ENCODE measurements around the gene ANKRD50. TPM values are rescaled to one million over a fixed set of nuclear protein-coding genes. Genes with fewer than 3 reads are reported as not detected.

Gene ANKRD50
- total and polyA plus RNA-seq, 4 donors, result 4.5 to 27.4 (median 18.2) TPM

DNA sequence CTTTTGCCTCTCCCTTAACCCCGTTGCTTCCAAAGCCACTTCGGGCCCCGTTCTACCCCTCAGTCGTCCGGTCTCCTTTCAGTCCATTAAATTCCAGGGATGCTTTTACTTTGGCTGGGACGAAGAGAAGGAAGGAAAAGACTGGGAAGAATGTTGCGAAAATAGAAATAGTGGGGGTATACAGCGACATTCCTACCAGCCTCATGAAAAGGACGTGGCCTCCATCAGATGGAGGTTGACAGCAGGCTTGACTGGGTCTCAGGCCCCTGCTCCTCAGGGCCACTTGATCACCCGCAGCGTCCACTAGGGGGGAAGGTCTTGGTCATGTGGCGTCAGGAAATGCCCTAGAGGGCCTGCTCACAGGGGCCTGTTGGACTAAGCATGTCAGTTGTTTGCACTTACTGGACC is 657 bp upstream of the ANKRD50 start:
- peaks cover 4 to 10% of the 10 kb centered on the region in 2 donors for H3K4me1 ChIP-seq (ENCODE audit: control insufficient read depth in 1 of 2, insufficient read depth in 2 of 2, low read length in 2 of 2)
- H3K27ac ChIP-seq (ENCODE audit: low read depth in 1 of 2, low read length in 2 of 2), result peak overlapping the region; percentile 95 to 100
- no peaks in the 10 kb centered on the region for H3K9me3 ChIP-seq (ENCODE audit: control insufficient read depth, low read length)
- WGBS, 2 donors, result 0 to 1% methylated on average over 12 of the region's 12 CpGs
- peak overlapping the region; percentile 55 to 79 for H3K4me3 ChIP-seq (ENCODE audit: low read length in 2 of 2)
- DNase-seq (peak; percentile 83 to 87), ATAC-seq (ENCODE audit: low FRiP score) (peak; percentile 78)
- H3K36me3 ChIP-seq (ENCODE audit: control insufficient read depth in 1 of 2, insufficient read depth in 2 of 2, low read length in 1 of 2), result no peaks in the 10 kb centered on the region
- intact Hi-C loops (cut with DNase I), result loop anchor here (10.0 kb wide), 3 partner anchors 152 to 232 kb away; no protein-coding TSS in a partner anchor
- no peaks in the 10 kb centered on the region for H3K27me3 ChIP-seq (ENCODE audit: control insufficient read depth in 1 of 2, insufficient read depth in 2 of 2, low read length in 1 of 2)

DNA sequence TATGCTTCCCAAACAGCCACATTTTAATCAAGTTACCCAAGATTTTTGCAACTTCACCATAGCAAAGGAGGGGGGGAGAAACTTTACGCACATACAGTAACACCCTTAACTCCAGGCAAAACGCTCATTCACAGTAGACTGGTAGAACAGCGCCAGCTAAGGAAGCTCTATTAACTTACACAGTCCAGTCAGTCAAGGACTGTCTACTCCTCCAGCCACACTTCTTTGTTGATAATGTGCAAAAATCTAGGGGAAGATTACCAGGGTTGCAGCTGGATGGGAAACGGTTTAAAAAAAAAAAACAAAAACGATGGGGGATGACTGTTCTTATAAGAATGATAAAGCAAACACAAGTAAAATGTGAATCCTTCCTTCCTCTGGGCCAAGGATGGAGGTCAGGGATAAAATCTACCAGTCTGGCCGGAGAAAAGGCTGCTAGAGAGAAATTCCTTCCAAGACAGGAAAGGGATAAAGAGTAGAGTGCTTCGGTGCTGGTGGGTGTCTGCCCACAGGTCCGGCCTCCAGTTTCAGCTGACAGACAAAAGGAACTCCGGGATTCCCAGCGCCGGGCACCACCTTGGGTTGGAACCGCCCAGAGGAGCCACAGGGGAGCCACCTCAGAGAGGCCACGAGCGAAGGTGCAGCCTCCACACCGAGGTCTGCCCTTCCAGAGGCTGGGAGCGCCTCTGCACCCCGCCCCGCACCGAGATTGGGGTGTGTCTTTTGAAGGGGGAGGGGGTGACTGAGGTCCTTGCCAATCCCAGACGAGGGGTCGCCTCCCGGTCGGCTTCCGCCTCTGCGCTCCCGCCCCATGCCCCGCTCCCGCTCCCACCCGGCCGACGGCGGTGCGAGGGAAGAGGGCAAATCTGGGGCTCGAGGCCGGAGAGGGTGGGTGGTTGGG is 811 bp downstream of the ANKRD50 start:
- Histone ChIP-seq H3K27ac (ENCODE audit: low read depth in 1 of 2, low read length in 2 of 2) (peak overlapping the region; percentile 62 to 72), H3K9me3 (ENCODE audit: control insufficient read depth, low read length) (no peaks in the 10 kb centered on the region), H3K4me3 (ENCODE audit: low read length in 2 of 2) (peak overlapping the region; percentile 55 to 79), H3K27me3 (ENCODE audit: control insufficient read depth in 1 of 2, insufficient read depth in 2 of 2, low read length in 1 of 2) (no peaks in the 10 kb centered on the region), H3K4me1 (ENCODE audit: control insufficient read depth in 1 of 2, insufficient read depth in 2 of 2, low read length in 2 of 2) (peaks cover 4 to 10% of the 10 kb centered on the region in 2 donors), H3K36me3 (ENCODE audit: control insufficient read depth in 1 of 2, insufficient read depth in 2 of 2, low read length in 1 of 2) (no peaks in the 10 kb centered on the region)
- ATAC-seq (ENCODE audit: low FRiP score), result peak; percentile 66
- DNase-seq, result peak in 1 of 2 donors; percentile 82
- intact Hi-C loops (cut with DNase I), result loop anchor here (10.0 kb wide), 3 partner anchors 153 to 233 kb away; no protein-coding TSS in a partner anchor
- WGBS, 2 donors, result 0% methylated on average over 25 to 35 of the region's 35 CpGs

- peak overlapping the region; percentile 55 to 79 for H3K4me3 ChIP-seq (ENCODE audit: low read length in 2 of 2)
- intact Hi-C loops (cut with DNase I), result loop anchor here (10.0 kb wide), 3 partner anchors 154 to 234 kb away; no protein-coding TSS in a partner anchor
- H3K36me3 ChIP-seq (ENCODE audit: control insufficient read depth in 1 of 2, insufficient read depth in 2 of 2, low read length in 1 of 2), result no peaks in the 10 kb centered on the region
- DNase-seq (peak in 1 of 2 donors; percentile 40), ATAC-seq (ENCODE audit: low FRiP score) (no peak)
- no peaks in the 10 kb centered on the region for H3K27me3 ChIP-seq (ENCODE audit: control insufficient read depth in 1 of 2, insufficient read depth in 2 of 2, low read length in 1 of 2)
- no peak overlapping the region for H3K27ac ChIP-seq (ENCODE audit: low read depth in 1 of 2, low read length in 2 of 2)
- H3K9me3 ChIP-seq (ENCODE audit: control insufficient read depth, low read length), result no peaks in the 10 kb centered on the region
- peaks cover 4 to 10% of the 10 kb centered on the region in 2 donors for H3K4me1 ChIP-seq (ENCODE audit: control insufficient read depth in 1 of 2, insufficient read depth in 2 of 2, low read length in 2 of 2)
- 5 to 6% methylated on average over 5 of the region's 5 CpGs for WGBS, 2 donors
Observed at GRCh38 chr4:124710911-124711310, 1.6 kb downstream of the ANKRD50 start.

DNA sequence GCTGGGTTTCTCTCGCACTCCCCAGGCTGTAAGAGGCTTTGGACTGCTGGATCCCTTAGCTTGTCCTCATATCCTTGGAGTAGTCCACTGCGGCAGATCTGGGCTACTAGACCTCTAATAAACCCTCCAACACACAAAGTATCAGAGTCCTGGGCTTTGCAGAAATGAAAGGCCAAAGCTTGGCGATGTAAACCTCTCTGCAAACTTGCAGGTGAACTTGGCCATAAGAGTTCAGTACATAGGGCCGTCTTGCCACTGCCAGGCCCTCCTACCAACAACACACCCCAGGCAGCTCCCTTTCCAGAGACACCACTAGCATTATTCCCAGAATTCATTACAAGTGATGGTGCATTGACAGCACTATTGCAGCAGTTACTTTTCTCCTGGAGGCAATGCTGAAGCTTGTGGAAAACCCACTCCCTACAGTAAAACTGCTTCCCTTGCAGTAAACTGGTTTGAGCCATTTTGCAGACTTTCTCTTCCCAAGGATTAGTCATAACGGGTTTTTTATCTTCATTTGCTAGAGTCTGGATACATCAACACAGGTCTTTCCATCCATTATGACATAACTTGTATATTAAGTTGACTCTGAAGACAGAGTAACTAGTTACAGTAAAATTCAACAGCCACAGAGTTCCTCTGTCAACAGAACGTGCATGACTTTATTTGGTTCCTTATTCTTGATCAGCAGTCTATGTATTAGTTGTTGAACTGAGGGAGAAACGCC is 2.4 kb downstream of the ANKRD50 start:
- DNase-seq, result peak in 1 of 2 donors; percentile 35
- Histone ChIP-seq H3K4me1 (ENCODE audit: control insufficient read depth in 1 of 2, insufficient read depth in 2 of 2, low read length in 2 of 2) (peaks cover 4 to 10% of the 10 kb centered on the region in 2 donors), H3K27me3 (ENCODE audit: control insufficient read depth in 1 of 2, insufficient read depth in 2 of 2, low read length in 1 of 2) (no peaks in the 10 kb centered on the region), H3K36me3 (ENCODE audit: control insufficient read depth in 1 of 2, insufficient read depth in 2 of 2, low read length in 1 of 2) (no peaks in the 10 kb centered on the region), H3K4me3 (ENCODE audit: low read length in 2 of 2) (peak overlapping the region; percentile 55 to 79), H3K9me3 (ENCODE audit: control insufficient read depth, low read length) (no peaks in the 10 kb centered on the region), H3K27ac (ENCODE audit: low read depth in 1 of 2, low read length in 2 of 2) (no peak overlapping the region)
- ATAC-seq (ENCODE audit: low FRiP score), result no peak
- 19 to 25% methylated on average over 7 of the region's 7 CpGs for WGBS, 2 donors
- intact Hi-C loops (cut with DNase I), result loop anchor here (10.0 kb wide), 3 partner anchors 155 to 235 kb away; no protein-coding TSS in a partner anchor

DNA sequence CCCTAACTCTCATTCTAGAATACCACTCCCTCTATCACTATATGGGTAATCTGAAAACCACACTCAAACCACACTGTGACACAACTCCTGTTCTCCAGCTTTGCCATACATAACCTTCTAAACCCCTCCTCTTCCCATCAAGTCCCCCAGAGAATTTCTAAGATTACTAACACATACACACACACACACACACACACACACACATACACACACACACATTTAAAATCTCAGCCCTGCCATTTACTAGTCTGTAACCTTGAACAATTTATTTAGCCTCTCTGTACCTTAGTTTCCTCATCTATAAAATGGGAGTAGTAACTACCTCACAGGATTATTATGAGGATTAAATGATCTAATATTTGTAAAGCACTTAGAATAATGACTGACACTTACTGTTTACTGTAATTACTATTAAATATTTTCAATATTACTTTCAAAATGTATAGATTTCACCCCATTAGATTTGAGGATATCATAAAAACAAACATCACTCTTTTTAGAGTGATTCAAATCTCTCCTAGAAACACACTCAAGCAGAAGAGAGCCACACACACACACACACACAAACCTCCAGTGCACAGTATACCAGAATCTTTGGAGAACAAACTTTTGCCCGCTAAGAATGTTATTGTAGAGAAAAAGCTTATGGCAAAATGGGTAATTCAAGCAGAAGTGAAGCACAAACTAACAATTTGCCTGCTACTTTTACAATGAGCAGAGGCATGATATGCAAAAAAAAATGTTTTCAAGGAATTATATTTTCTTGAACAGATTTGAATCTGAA is 3.8 kb downstream of the ANKRD50 start:
- peaks cover 4 to 10% of the 10 kb centered on the region in 2 donors for H3K4me1 ChIP-seq (ENCODE audit: control insufficient read depth in 1 of 2, insufficient read depth in 2 of 2, low read length in 2 of 2)
- intact Hi-C loops (cut with DNase I), result no loop called here
- peak overlapping the region in 1 of 2 donors; percentile 53 for H3K4me3 ChIP-seq (ENCODE audit: low read length in 2 of 2)
- no peak for ATAC-seq (ENCODE audit: low FRiP score)
- WGBS, 2 donors, result 49 to 50% methylated on average over 1 of the region's 1 CpG
- DNase-seq, result peak in 1 of 2 donors; percentile 17
- H3K27ac ChIP-seq (ENCODE audit: low read depth in 1 of 2, low read length in 2 of 2), result no peak overlapping the region
- H3K27me3 ChIP-seq (ENCODE audit: control insufficient read depth in 1 of 2, insufficient read depth in 2 of 2, low read length in 1 of 2), result no peaks in the 10 kb centered on the region
- no peaks in the 10 kb centered on the region for H3K36me3 ChIP-seq (ENCODE audit: control insufficient read depth in 1 of 2, insufficient read depth in 2 of 2, low read length in 1 of 2)
- no peaks in the 10 kb centered on the region for H3K9me3 ChIP-seq (ENCODE audit: control insufficient read depth, low read length)

DNA sequence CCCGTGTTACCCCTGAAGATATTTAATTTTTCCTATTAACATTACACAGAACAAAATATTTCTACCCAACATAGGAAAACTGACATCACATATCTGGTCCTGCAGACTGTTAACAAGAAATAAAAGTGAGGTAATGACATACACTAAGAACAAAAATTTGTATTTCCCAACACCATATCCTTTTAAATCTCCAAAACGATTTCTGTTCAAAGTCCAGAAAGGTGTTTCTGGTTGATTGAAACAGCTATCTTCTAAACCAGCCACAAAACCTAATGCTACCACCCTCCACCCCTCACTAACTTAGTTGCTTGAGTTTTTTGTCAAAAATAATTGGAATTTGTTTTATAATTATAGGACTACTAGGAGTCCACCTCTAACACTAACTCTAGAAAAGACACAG is 7.1 kb downstream of the ANKRD50 start:
- no peak overlapping the region for H3K4me3 ChIP-seq (ENCODE audit: low read length in 2 of 2)
- H3K27me3 ChIP-seq (ENCODE audit: control insufficient read depth in 1 of 2, insufficient read depth in 2 of 2, low read length in 1 of 2), result no peaks in the 10 kb centered on the region
- no peak overlapping the region for H3K27ac ChIP-seq (ENCODE audit: low read depth in 1 of 2, low read length in 2 of 2)
- intact Hi-C loops (cut with DNase I), result no loop called here
- no peak for DNase-seq
- 62 to 68% methylated on average over 2 of the region's 2 CpGs for WGBS, 2 donors
- ATAC-seq (ENCODE audit: low FRiP score), result no peak
- no peaks in the 10 kb centered on the region for H3K9me3 ChIP-seq (ENCODE audit: control insufficient read depth, low read length)
- peaks cover 4 to 8% of the 10 kb centered on the region in 2 donors for H3K4me1 ChIP-seq (ENCODE audit: control insufficient read depth in 1 of 2, insufficient read depth in 2 of 2, low read length in 2 of 2)
- H3K36me3 ChIP-seq (ENCODE audit: control insufficient read depth in 1 of 2, insufficient read depth in 2 of 2, low read length in 1 of 2), result no peaks in the 10 kb centered on the region

- intact Hi-C loops (cut with DNase I), result no loop called here
- H3K4me3 ChIP-seq (ENCODE audit: low read length in 2 of 2), result no peak overlapping the region
- H3K27me3 ChIP-seq (ENCODE audit: control insufficient read depth in 1 of 2, insufficient read depth in 2 of 2, low read length in 1 of 2), result no peaks in the 10 kb centered on the region
- H3K27ac ChIP-seq (ENCODE audit: low read depth in 1 of 2, low read length in 2 of 2), result no peak overlapping the region
- WGBS, 2 donors, result 84 to 85% methylated on average over 6 of the region's 6 CpGs
- H3K36me3 ChIP-seq (ENCODE audit: control insufficient read depth in 1 of 2, insufficient read depth in 2 of 2, low read length in 1 of 2), result no peaks in the 10 kb centered on the region
- H3K9me3 ChIP-seq (ENCODE audit: control insufficient read depth, low read length), result no peaks in the 10 kb centered on the region
- ATAC-seq (ENCODE audit: low FRiP score) (no peak), DNase-seq (no peak)
- H3K4me1 ChIP-seq (ENCODE audit: control insufficient read depth in 1 of 2, insufficient read depth in 2 of 2, low read length in 2 of 2), result no peaks in the 10 kb centered on the region
Observed at GRCh38 chr4:124703154-124703553, 9.4 kb downstream of the ANKRD50 start.

GRCh38 chr4:124697441-124697840 is 15.1 kb downstream of the ANKRD50 start:
- no peak for ATAC-seq (ENCODE audit: low FRiP score)
- no peak for DNase-seq
- Histone ChIP-seq H3K9me3 (ENCODE audit: control insufficient read depth, low read length) (no peaks in the 10 kb centered on the region), H3K36me3 (ENCODE audit: control insufficient read depth in 1 of 2, insufficient read depth in 2 of 2, low read length in 1 of 2) (peaks cover 0 to 2% of the 10 kb centered on the region in 2 donors), H3K4me1 (ENCODE audit: control insufficient read depth in 1 of 2, insufficient read depth in 2 of 2, low read length in 2 of 2) (peaks cover 0 to 4% of the 10 kb centered on the region in 2 donors), H3K4me3 (ENCODE audit: low read length in 2 of 2) (no peak overlapping the region), H3K27me3 (ENCODE audit: control insufficient read depth in 1 of 2, insufficient read depth in 2 of 2, low read length in 1 of 2) (no peaks in the 10 kb centered on the region), H3K27ac (ENCODE audit: low read depth in 1 of 2, low read length in 2 of 2) (no peak overlapping the region)
- intact Hi-C loops (cut with DNase I), result no loop called here
- 97 to 99% methylated on average over 2 of the region's 2 CpGs for WGBS, 2 donors

Measured in aorta (tissue), 5 donors.